K562 (cell line): ENCODE measurements around the gene NSUN6. TPM values are rescaled to one million over a fixed set of nuclear protein-coding genes. Genes with fewer than 3 reads are reported as not detected.

Experiments
- ATAC-seq: fragments of 200-7000 bp; cut with Tn5 transposase; 3 replicates; pipeline ENCODE4 v1.9.1; 2020; ENCODE audit warnings: moderate library complexity
- BruUV-seq: library from RNA; stranded (reverse); fragments of 400-500 nt; replicated peaks from 2 replicates; lab custom pipeline; 2021; lab: Mats Ljungman, UMichigan
- CTCF ChIA-PET: fragments of 300-600 bp; formaldehyde crosslinking; extraction: SDS; loops from one replicate; lab custom pipeline; 2021; ENCODE audit warnings: low intra/inter-chr PET ratio; lab: Yijun Ruan, JAX
- POLR2A ChIA-PET: fragments of 300-600, 350-650 bp; sonication (Branson Sonifier 250); formaldehyde crosslinking; extraction: SDS; loops from one replicate; lab custom pipeline; 2021; ENCODE audit warnings: antibody characterized with exemption, inconsistent platforms; lab: Yijun Ruan, JAX
- DNase-seq, 4 experiments: peaks; one replicate each; pipeline versions ENCODE4 v3.0.0 to v3.0.0-alpha.2; 2011 to 2018; ENCODE audit warnings: low spot score in 3 of 4, mixed read lengths in 3 of 4; ENCODE audit errors: extremely low read depth in 1 of 4
- FAIRE-seq: peaks from 2 replicates; lab custom pipeline; 2011; peaks lifted over from hg19 to GRCh38; lab: Jason Lieb, UNC
- H2AFZ ChIP-seq: 2 replicates; pipeline ENCODE4 v1.6.0; 2011; ENCODE audit warnings: low read depth, low read length, control low read depth, inconsistent platforms
- H3K27ac ChIP-seq: fragments of 200-600 bp; 3 replicates; pipeline ENCODE4 v1.8.0; 2011; ENCODE audit warnings: low read depth, mild to moderate bottlenecking, control low read depth, inconsistent platforms, low read length, moderate library complexity, mixed read lengths; ENCODE audit errors: extremely low read depth
- H3K27me3 ChIP-seq, 2 experiments: fragments of 300-600 bp in 1 of 2; 2 replicates in 1 of 2; 3 replicates in 1 of 2; pipeline versions ENCODE4 v1.6.0 to v1.8.0; 2011; ENCODE audit warnings: inconsistent platforms in 2 of 2, low read length in 2 of 2, mild to moderate bottlenecking in 1 of 2, mixed read lengths in 1 of 2, moderate library complexity in 1 of 2; ENCODE audit not compliant: control insufficient read depth in 2 of 2, insufficient read depth in 2 of 2
- H3K36me3 ChIP-seq: fragments of 300-600 bp; 3 replicates; pipeline ENCODE4 v1.8.0; 2011; ENCODE audit warnings: mild to moderate bottlenecking, low read length, inconsistent platforms; ENCODE audit not compliant: control insufficient read depth, insufficient read depth
- H3K4me1 ChIP-seq, 2 experiments: fragments of 200-600 bp in 1 of 2; replicated peaks in 1 of 2; 2 replicates in 1 of 2; 3 replicates in 1 of 2; pipeline versions ENCODE4 v1.5.1 to v1.8.0; 2011; ENCODE audit warnings: inconsistent platforms in 2 of 2, low read length in 2 of 2, mild to moderate bottlenecking in 1 of 2, mixed read lengths in 1 of 2, moderate library complexity in 1 of 2; ENCODE audit not compliant: control insufficient read depth in 2 of 2, insufficient read depth in 2 of 2
- H3K4me2 ChIP-seq: 2 replicates; pipeline ENCODE4 v1.6.1; 2011; ENCODE audit warnings: low read length, control low read depth, inconsistent platforms, mixed read lengths; ENCODE audit not compliant: insufficient read depth
- H3K4me3 ChIP-seq: fragments of 200-600 bp; sonication (generic), shearing (Covaris generic); 2 replicates; pipeline ENCODE4 v1.5.1; 2016; ENCODE audit warnings: control low read depth, inconsistent platforms
- H3K79me2 ChIP-seq: fragments of 200-600 bp; 3 replicates; pipeline ENCODE4 v1.8.0; 2011; ENCODE audit warnings: low read length, inconsistent platforms; ENCODE audit not compliant: control insufficient read depth, insufficient read depth
- H3K9ac ChIP-seq, 2 experiments: 2 replicates each; pipeline versions ENCODE4 v1.6.0 to v1.6.1; 2011; ENCODE audit warnings: low read depth in 2 of 2, low read length in 2 of 2, control low read depth in 1 of 2, inconsistent platforms in 1 of 2, mild to moderate bottlenecking in 1 of 2, mixed read lengths in 1 of 2; ENCODE audit not compliant: insufficient read depth in 1 of 2
- H3K9me1 ChIP-seq: one replicate; pipeline ENCODE4 v1.6.0; 2011; ENCODE audit warnings: inconsistent platforms, mild to moderate bottlenecking, low read length, moderate library complexity; ENCODE audit not compliant: control insufficient read depth, insufficient read depth
- H3K9me3 ChIP-seq: replicated peaks from 2 replicates; pipeline ENCODE4 v1.5.1; 2011; ENCODE audit warnings: low read depth, low read length, inconsistent platforms; ENCODE audit not compliant: control insufficient read depth, insufficient read depth
- H4K20me1 ChIP-seq: replicated peaks from 2 replicates; pipeline ENCODE4 v1.6.1; 2011; ENCODE audit warnings: low read length, inconsistent platforms, mixed read lengths; ENCODE audit not compliant: control insufficient read depth, insufficient read depth
- CBFA2T3 ChIP-seq: fragments of 450-650 bp; IDR thresholded peaks from 2 replicates; pipeline ENCODE4 v1.6.1; 2017
- FIP1L1 ChIP-seq: fragments of 200-400 bp; formaldehyde crosslinking; IDR thresholded peaks from 2 replicates; pipeline ENCODE4 v1.6.1; 2018; ENCODE audit warnings: mild to moderate bottlenecking, low read depth, low read length; ENCODE audit not compliant: poor library complexity, severe bottlenecking
- FOXM1 ChIP-seq, 2 experiments: fragments of 450-650 bp in 1 of 2; sonication (generic) in 1 of 2; formaldehyde crosslinking in 1 of 2; IDR thresholded peaks; 2 replicates each; pipeline versions ENCODE4 v1.6.1 to v1.9.0; 2017 to 2022; ENCODE audit warnings: low read depth in 2 of 2, mild to moderate bottlenecking in 2 of 2, missing genetic modification reagents in 1 of 2, moderate library complexity in 1 of 2
- NR2C2 ChIP-seq, 2 experiments: fragments of 200-800 bp in 1 of 2; sonication (Bioruptor generic) in 1 of 2; sonication (generic) in 1 of 2; formaldehyde crosslinking in 1 of 2; IDR thresholded peaks; 2 replicates each; pipeline versions ENCODE4 v1.6.1 to v1.8.0; 2016 to 2022; ENCODE audit warnings: mild to moderate bottlenecking in 1 of 2, missing compliant biosample characterization in 1 of 2, missing genetic modification characterization in 1 of 2, missing genetic modification reagents in 1 of 2
- POLR2A ChIP-seq: fragments of 450-650 bp; conservative IDR thresholded peaks from 2 replicates; pipeline ENCODE4 v1.6.1; 2016
- RBM17 ChIP-seq: fragments of 200-400 bp; formaldehyde crosslinking; IDR thresholded peaks from 2 replicates; pipeline ENCODE4 v1.6.1; 2017; ENCODE audit warnings: low read depth, mild to moderate bottlenecking, low read length, borderline replicate concordance
- SMARCE1 ChIP-seq: fragments of 450-650 bp; IDR thresholded peaks from 2 replicates; pipeline ENCODE4 v1.7.1; 2016; ENCODE audit warnings: mild to moderate bottlenecking
- ZNF165 ChIP-seq: fragments of 250-450 bp; sonication (Bioruptor Pico); IDR thresholded peaks from 2 replicates; pipeline ENCODE4 v1.4.0; 2020; ENCODE audit warnings: borderline replicate concordance
- ZNF444 ChIP-seq: fragments of 250-450 bp; sonication (Bioruptor Pico); IDR thresholded peaks from 2 replicates; pipeline ENCODE4 v1.4.0; 2020; ENCODE audit warnings: mild to moderate bottlenecking, moderate library complexity
- ZNF780A ChIP-seq: fragments of 250-450 bp; sonication (Bioruptor Pico); IDR thresholded peaks from 2 replicates; pipeline ENCODE4 v1.5.0; 2021; ENCODE audit warnings: mild to moderate bottlenecking
- WGBS: fragments of 100-300 bp; shearing (Covaris generic); methylation state at CpG from one replicate; pipeline ENCODE4 v1.1.6; 2016; ENCODE audit warnings: low coverage, mixed read lengths; ENCODE audit not compliant: insufficient coverage; ENCODE audit errors: missing lambda C conversion rate; 5-methylcytosine and 5-hydroxymethylcytosine counted together
- in situ Hi-C: fragments of 300-500 bp; cut with MboI; formaldehyde crosslinking; loops from 4 replicates; pipeline ENCODE4 v1.15.0; 2018; ENCODE audit warnings: inconsistent platforms, mixed read lengths
- intact Hi-C: fragments of 100-400 bp; cut with micrococcal nuclease; formaldehyde crosslinking; loops from 2 replicates; pipeline ENCODE4 v1.14.2; 2022
- polyA plus RNA-seq, 8 experiments: library from polyadenylated mRNA; depleted of rRNA in 4 of 8; stranded (reverse) in 5 of 8; unstranded in 3 of 8; fragments of >200 nt; fragmentation: Nextera tagmentation in 2 of 8; fragmentation: Illumina TruSeq in 1 of 8; extraction: Ambion mirVana in 2 of 8; extraction: Trizol in 1 of 8; gene quantifications; 2 replicates each; pipeline versions ENCODE4 v1.2.1 to v1.2.3, GENCODE V29; 2011 to 2014; ENCODE audit warnings: inconsistent platforms in 1 of 8, missing spikeins in 1 of 8
- total RNA-seq, 7 experiments: library from RNA; depleted of rRNA in 6 of 7; stranded (reverse); fragments of >200 nt in 6 of 7; fragmentation: Illumina TruSeq in 2 of 7; extraction: Trizol in 2 of 7; gene quantifications; 2 replicates each; pipeline versions ENCODE4 v1.2.1 to v1.2.3, GENCODE V29; 2011 to 2021; ENCODE audit warnings: low replicate concordance in 1 of 7

NSUN6 gene
- total and polyA plus RNA-seq, 9 of the 15 experiments (the other 6 are each of a cell fraction or from before 2014, with no cell fraction given): 12.5 to 33.1 (median 24.2) TPM

GRCh38 chr10:18566177-18566576, 85.2 kb downstream of the NSUN6 start:
- in situ Hi-C loops: no loop called here
- no peak overlapping the region for H3K4me2 ChIP-seq
- no peaks in the 10 kb centered on the region for H3K4me1 ChIP-seq
- 75% methylated on average over 4 of the region's 4 CpGs for WGBS
- no peaks in the 10 kb centered on the region for H4K20me1 ChIP-seq
- ChIA-PET CTCF (no interaction called here), POLR2A (no interaction called here)
- H3K27ac ChIP-seq: no peak overlapping the region
- no peak for ATAC-seq
- H3K9me3 ChIP-seq: peaks cover 8% of the 10 kb centered on the region
- H3K9me1 ChIP-seq: no peaks in the 10 kb centered on the region
- no peaks in the 10 kb centered on the region for H3K27me3 ChIP-seq
- no peak overlapping the region for H2AFZ ChIP-seq
- no peak for FAIRE-seq
- no peaks in the 10 kb centered on the region; the same call in 2 of the 3 replicates for H3K36me3 ChIP-seq
- DNase-seq: no peak
- no peaks in the 10 kb centered on the region for H3K79me2 ChIP-seq
- no peak overlapping the region for H3K4me3 ChIP-seq
- intact Hi-C loops: no loop called here
- H3K9ac ChIP-seq: no peak overlapping the region
- TF ChIP-seq FIP1L1 (no peak), ZNF444 (no peak), NR2C2 (CRISPR knock-in tag; IDR thresholded peaks at IDR 0.05) (no peak), NR2C2 (tag; IDR thresholded peaks at IDR 0.05) (no peak), CBFA2T3 (no peak), RBM17 (no peak), POLR2A (no peak), FOXM1 (IDR thresholded peaks at IDR 0.05; ENCODE audit: low read depth) (no peak), FOXM1 (CRISPR knock-in tag; IDR thresholded peaks at IDR 0.05; ENCODE audit: low read depth) (no peak), ZNF780A (CRISPR knock-in tag) (no peak), ZNF165 (CRISPR knock-in tag) (no peak), SMARCE1 (no peak)
- BruUV-seq: no TSS peak
